ENCODE data around the gene GALNTL6. TPM values are rescaled to one million over a fixed set of nuclear protein-coding genes. Genes with fewer than 3 reads are reported as not detected.

Gene GALNTL6
- polyA plus RNA-seq, 1 donor (not counting 4 experiments of a cell fraction or from before 2014, with no cell fraction given) = not detected

- Histone ChIP-seq H3K27ac (ENCODE audit: control insufficient read depth, insufficient read depth, low read length) (no peak overlapping the region), H2AFZ (ENCODE audit: control insufficient read depth, low read length) (no peak overlapping the region), H3K79me2 (ENCODE audit: control insufficient read depth, insufficient read depth, low read length) (no peaks in the 10 kb centered on the region), H3K27me3 (ENCODE audit: control insufficient read depth, extremely low read depth, insufficient read depth, low read length) (no peaks in the 10 kb centered on the region), H3K4me1 (ENCODE audit: control insufficient read depth, extremely low read depth, insufficient read depth, low read length) (peaks cover 15% of the 10 kb centered on the region), H3K4me3 (ENCODE audit: control insufficient read depth in 2 of 3, extremely low read depth in 1 of 3, insufficient read depth in 2 of 3, low read depth in 1 of 3, low read length in 3 of 3) (no peak overlapping the region), H4K20me1 (ENCODE audit: control insufficient read depth, extremely low read depth, insufficient read depth, low read length) (no peaks in the 10 kb centered on the region), H3K9me3 (ENCODE audit: control insufficient read depth, low read depth, low read length) (no peaks in the 10 kb centered on the region), H3K9ac (ENCODE audit: control insufficient read depth, extremely low read depth, insufficient read depth, low read length) (no peak overlapping the region), H3K36me3 (ENCODE audit: control insufficient read depth in 2 of 2, extremely low read depth in 1 of 2, insufficient read depth in 2 of 2, low read length in 2 of 2) (no peaks in the 10 kb centered on the region), H3K4me2 (ENCODE audit: control insufficient read depth, extremely low read depth, insufficient read depth, low read depth, low read length) (no peak overlapping the region), H3K9me1 (ENCODE audit: control insufficient read depth, extremely low read depth, insufficient read depth, low read length) (no peaks in the 10 kb centered on the region)
- FAIRE-seq (no peak), DNase-seq (ENCODE audit: low read depth, low spot score) (no peak)
- dilution Hi-C loops (cut with MboI; ENCODE audit: extremely low pct_ligation_motif_present, low sequenced_read_pairs) = no loop called here
- no peak for TF ChIP-seq CTCF (optimal IDR thresholded peaks at IDR 0.05 in 1 of 3, IDR thresholded peaks at IDR 0.05 in 1 of 3, conservative IDR thresholded peaks at IDR 0.05 in 1 of 3; ENCODE audit: extremely low read depth in 1 of 3, insufficient read depth in 2 of 3, low read length in 3 of 3)
- no peak for TF ChIP-seq EZH2 (IDR thresholded peaks at IDR 0.05; ENCODE audit: low read length)
Measured at GRCh38 chr4:173073939-173074500, 1260.8 kb downstream of the GALNTL6 start.

GRCh38 chr4:173074501-173074946, 1261.3 kb downstream of the GALNTL6 start:
- Histone ChIP-seq H3K4me2 (ENCODE audit: control insufficient read depth, extremely low read depth, insufficient read depth, low read depth, low read length) (no peak overlapping the region), H3K9me1 (ENCODE audit: control insufficient read depth, extremely low read depth, insufficient read depth, low read length) (no peaks in the 10 kb centered on the region), H3K27me3 (ENCODE audit: control insufficient read depth, extremely low read depth, insufficient read depth, low read length) (no peaks in the 10 kb centered on the region), H3K27ac (ENCODE audit: control insufficient read depth, insufficient read depth, low read length) (no peak overlapping the region), H3K4me1 (ENCODE audit: control insufficient read depth, extremely low read depth, insufficient read depth, low read length) (peaks cover 15% of the 10 kb centered on the region), H3K9ac (ENCODE audit: control insufficient read depth, extremely low read depth, insufficient read depth, low read length) (no peak overlapping the region), H3K36me3 (ENCODE audit: control insufficient read depth in 2 of 2, extremely low read depth in 1 of 2, insufficient read depth in 2 of 2, low read length in 2 of 2) (no peaks in the 10 kb centered on the region), H2AFZ (ENCODE audit: control insufficient read depth, low read length) (no peak overlapping the region), H3K9me3 (ENCODE audit: control insufficient read depth, low read depth, low read length) (no peaks in the 10 kb centered on the region), H3K79me2 (ENCODE audit: control insufficient read depth, insufficient read depth, low read length) (no peaks in the 10 kb centered on the region), H3K4me3 (ENCODE audit: control insufficient read depth in 2 of 3, extremely low read depth in 1 of 3, insufficient read depth in 2 of 3, low read depth in 1 of 3, low read length in 3 of 3) (no peak overlapping the region), H4K20me1 (ENCODE audit: control insufficient read depth, extremely low read depth, insufficient read depth, low read length) (no peaks in the 10 kb centered on the region)
- FAIRE-seq (peak; percentile 92), DNase-seq (ENCODE audit: low read depth, low spot score) (peak; percentile 56)
- TF ChIP-seq CTCF (optimal IDR thresholded peaks at IDR 0.05 in 1 of 3, IDR thresholded peaks at IDR 0.05 in 1 of 3, conservative IDR thresholded peaks at IDR 0.05 in 1 of 3; ENCODE audit: extremely low read depth in 1 of 3, insufficient read depth in 2 of 3, low read length in 3 of 3) = no peak
- TF ChIP-seq EZH2 (IDR thresholded peaks at IDR 0.05; ENCODE audit: low read length) = no peak
- dilution Hi-C loops (cut with MboI; ENCODE audit: extremely low pct_ligation_motif_present, low sequenced_read_pairs) = no loop called here

Measured in keratinocyte (primary cell).